Raji (cell line): ENCODE results near the gene TOP1.

Source experiments
- POLR2A ChIP-seq: IDR thresholded peaks from 2 replicates; pipeline ENCODE4 v1.6.1; 2011; ENCODE audit warnings: low read depth, low read length, control low read depth; ENCODE audit not compliant: insufficient read depth

TOP1 gene

DNA sequence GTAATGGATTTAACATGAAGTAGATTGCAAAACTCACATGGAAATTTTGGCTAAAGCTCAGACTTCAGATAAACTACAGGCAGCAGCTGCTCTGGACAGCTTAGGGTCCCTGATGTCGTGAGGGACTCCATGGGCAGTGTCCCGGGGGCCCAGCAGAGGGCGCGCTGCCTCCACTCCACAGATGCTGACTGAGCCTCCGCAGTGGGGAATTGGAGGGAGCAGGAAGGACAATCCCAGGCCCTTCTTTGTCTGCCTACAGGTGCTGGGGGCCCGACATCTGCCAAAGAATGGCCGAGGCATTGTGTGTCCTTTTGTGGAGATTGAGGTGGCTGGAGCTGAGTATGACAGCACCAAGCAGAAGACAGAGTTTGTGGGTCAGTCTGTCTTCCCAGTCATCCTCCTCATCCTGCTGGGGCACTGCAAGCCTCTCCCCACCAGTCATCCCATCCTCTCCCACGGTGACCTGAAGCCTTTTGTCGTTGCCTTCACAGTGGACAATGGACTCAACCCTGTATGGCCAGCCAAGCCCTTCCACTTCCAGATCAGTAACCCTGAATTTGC is 144.6 kb downstream of the TOP1 start:
- no peak for TF ChIP-seq POLR2A

DNA sequence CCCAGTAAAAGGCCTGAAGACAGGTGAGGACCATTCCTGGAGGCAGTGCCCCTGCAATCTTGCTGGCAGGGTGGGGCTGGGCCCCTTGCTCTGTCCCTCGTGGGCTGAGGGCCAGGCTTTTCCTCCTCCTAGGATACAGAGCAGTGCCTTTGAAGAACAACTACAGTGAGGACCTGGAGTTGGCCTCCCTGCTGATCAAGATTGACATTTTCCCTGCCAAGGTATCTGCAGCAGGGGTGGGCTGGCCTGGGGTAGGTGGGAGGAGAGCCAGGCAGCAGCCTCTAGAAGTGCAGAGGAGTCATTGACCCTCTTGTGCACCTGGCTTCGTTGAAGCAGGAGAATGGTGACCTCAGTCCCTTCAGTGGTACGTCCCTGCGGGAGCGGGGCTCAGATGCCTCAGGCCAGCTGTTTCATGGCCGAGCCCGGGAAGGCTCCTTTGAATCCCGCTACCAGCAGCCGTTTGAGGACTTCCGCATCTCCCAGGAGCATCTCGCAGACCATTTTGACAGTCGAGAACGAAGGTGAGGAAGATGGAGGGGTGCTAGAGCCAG is 145.2 kb downstream of the TOP1 start:
- no peak for TF ChIP-seq POLR2A
